GM18526 (cell line): ENCODE data around the gene FOXR1.

Source experiments
- POLR2A ChIP-seq: IDR thresholded peaks from 3 replicates; pipeline ENCODE4 v1.6.1; 2011; ENCODE audit not compliant: insufficient read length; ENCODE audit errors: extremely low read depth

FOXR1 gene

GRCh38 chr11:119016216-119017009 lies 44.9 kb downstream of the FOXR1 start:
- TF ChIP-seq POLR2A: no peak

- peak; percentile 88 for TF ChIP-seq POLR2A
These were observed 46.7 kb downstream of the FOXR1 start, which contains the start of the genes RPS25 and TRAPPC4 for GRCh38 chr11:119018074-119018938. Gene RPS25 (minus strand): TSS chr11:119018343. CDS start chr11:119018284, 59 bp downstream. Gene TRAPPC4 (plus strand): TSS chr11:119018766. CDS start chr11:119018796, 30 bp downstream.

GRCh38 chr11:119019996-119020395 lies 48.4 kb downstream of the FOXR1 start:
- no peak for TF ChIP-seq POLR2A

GRCh38 chr11:119021631-119022030 lies 50.1 kb downstream of the FOXR1 start:
- TF ChIP-seq POLR2A: no peak

- no peak for TF ChIP-seq POLR2A
These were observed 52.2 kb downstream of the FOXR1 start for GRCh38 chr11:119023741-119024140.

GRCh38 chr11:119024430-119025098 lies 53.0 kb downstream of the FOXR1 start:
- TF ChIP-seq POLR2A: no peak

GRCh38 chr11:119025099-119025473 lies 53.5 kb downstream of the FOXR1 start:
- no peak for TF ChIP-seq POLR2A

GRCh38 chr11:119025541-119025940 lies 54.0 kb downstream of the FOXR1 start:
- no peak for TF ChIP-seq POLR2A

- no peak for TF ChIP-seq POLR2A
These were observed 54.6 kb downstream of the FOXR1 start for GRCh38 chr11:119025978-119026766.

GRCh38 chr11:119026970-119027369 lies 55.4 kb downstream of the FOXR1 start:
- TF ChIP-seq POLR2A: no peak

GRCh38 chr11:119027561-119028345 lies 56.2 kb downstream of the FOXR1 start:
- no peak for TF ChIP-seq POLR2A

GRCh38 chr11:119028346-119029068 lies 56.9 kb downstream of the FOXR1 start:
- TF ChIP-seq POLR2A: no peak

GRCh38 chr11:119029069-119029339 lies 57.4 kb downstream of the FOXR1 start:
- TF ChIP-seq POLR2A: no peak
